ENCODE measurements around the gene CRHR1.
"Not testable (repeated sequence)": the region's sequence is repeated elsewhere in the genome, so short reads cannot be mapped to it uniquely, and the experiment has no call there.

The CRHR1 gene

GRCh38 chr17:45855691-45856336 lies 71.7 kb downstream of the CRHR1 start:
- Mint-ChIP-seq H3K27me3 (ENCODE audit: low read depth) (peaks cover 48% of the 10 kb centered on the region), H3K27ac (no peak overlapping the region), H3K36me3 (ENCODE audit: low read depth) (no peaks in the 10 kb centered on the region), H3K9me3 (peaks cover 3% of the 10 kb centered on the region), H3K4me1 (peaks cover 5% of the 10 kb centered on the region), H3K4me3 (no peak overlapping the region)
- TF ChIP-seq, protein P1, sequence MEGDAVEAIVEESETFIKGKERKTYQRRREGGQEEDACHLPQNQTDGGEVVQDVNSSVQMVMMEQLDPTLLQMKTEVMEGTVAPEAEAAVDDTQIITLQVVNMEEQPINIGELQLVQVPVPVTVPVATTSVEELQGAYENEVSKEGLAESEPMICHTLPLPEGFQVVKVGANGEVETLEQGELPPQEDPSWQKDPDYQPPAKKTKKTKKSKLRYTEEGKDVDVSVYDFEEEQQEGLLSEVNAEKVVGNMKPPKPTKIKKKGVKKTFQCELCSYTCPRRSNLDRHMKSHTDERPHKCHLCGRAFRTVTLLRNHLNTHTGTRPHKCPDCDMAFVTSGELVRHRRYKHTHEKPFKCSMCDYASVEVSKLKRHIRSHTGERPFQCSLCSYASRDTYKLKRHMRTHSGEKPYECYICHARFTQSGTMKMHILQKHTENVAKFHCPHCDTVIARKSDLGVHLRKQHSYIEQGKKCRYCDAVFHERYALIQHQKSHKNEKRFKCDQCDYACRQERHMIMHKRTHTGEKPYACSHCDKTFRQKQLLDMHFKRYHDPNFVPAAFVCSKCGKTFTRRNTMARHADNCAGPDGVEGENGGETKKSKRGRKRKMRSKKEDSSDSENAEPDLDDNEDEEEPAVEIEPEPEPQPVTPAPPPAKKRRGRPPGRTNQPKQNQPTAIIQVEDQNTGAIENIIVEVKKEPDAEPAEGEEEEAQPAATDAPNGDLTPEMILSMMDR (IDR thresholded peaks at IDR 0.05; ENCODE audit: unreplicated experiment in 3 of 3) = no peak

DNA sequence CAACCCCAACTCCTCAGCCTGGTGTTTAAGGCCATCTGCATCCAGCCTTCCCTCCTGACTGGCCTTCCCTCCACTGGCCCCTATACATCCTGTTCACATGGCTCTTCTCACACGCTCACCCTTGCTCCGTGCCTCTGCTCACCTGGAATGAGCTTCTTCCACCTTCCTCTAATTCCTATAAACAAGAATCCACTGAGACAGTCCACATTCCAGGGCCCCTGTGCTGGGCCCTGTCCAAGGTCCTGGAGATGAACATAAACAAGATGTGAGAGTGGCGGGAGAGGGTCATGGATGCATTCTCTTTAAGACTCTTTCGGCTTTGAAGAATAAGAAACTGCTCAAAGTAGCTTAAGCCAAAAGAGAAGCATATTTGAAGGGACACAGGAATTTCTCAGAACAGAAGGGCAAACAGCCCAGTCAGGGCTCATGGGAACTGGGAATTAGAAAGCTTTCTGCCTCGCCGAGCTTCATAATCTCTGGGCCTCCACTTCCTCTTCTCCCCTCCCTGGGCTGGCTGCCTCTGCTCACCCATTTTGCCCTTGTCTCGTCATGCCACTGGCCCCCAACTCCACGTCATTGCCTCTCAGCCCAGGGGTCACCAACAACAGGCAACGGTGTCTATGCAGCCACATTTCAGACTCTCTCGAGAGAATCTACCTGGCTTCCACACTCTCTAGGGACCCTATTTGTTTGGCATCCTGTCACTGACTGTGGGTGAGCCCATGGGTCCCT lies 74.0 kb downstream of the CRHR1 start:
- Mint-ChIP-seq H3K4me3 (no peak overlapping the region), H3K36me3 (ENCODE audit: low read depth) (no peaks in the 10 kb centered on the region), H3K27me3 (ENCODE audit: low read depth) (peaks cover 39% of the 10 kb centered on the region), H3K27ac (no peak overlapping the region), H3K4me1 (peaks cover 5% of the 10 kb centered on the region), H3K9me3 (peaks cover 3% of the 10 kb centered on the region)
- TF ChIP-seq, protein P1 (IDR thresholded peaks at IDR 0.05; ENCODE audit: unreplicated experiment in 3 of 3) = no peak

- Mint-ChIP-seq H3K36me3 (ENCODE audit: low read depth) (no peaks in the 10 kb centered on the region), H3K27ac (no peak overlapping the region)
Observed at GRCh38 chr17:45861165-45861564, 77.0 kb downstream of the CRHR1 start.

DNA sequence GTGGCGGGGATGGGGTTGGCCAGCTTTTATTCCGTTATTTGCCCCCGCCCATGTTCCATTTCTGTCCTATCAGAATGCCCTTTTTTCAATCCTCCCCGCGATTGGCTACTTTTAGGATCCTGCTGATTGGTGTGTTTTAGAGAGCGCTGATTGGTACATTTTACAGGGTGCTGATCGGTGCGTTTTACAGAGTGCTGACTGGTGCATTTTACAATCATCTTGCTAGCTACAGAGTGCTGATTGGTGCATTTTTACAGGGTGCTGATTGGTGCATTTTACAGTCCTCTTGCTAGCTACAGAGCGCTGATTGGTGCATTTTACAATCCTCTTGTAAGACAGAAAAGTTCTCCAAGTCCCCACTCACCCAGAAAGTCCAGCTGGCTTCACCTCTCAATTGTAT lies 78.0 kb downstream of the CRHR1 start:
- H3K9me3 Mint-ChIP-seq; H3K4me3 Mint-ChIP-seq; H3K36me3 Mint-ChIP-seq (ENCODE audit: low read depth); H3K27ac Mint-ChIP-seq; H3K4me1 Mint-ChIP-seq: not testable (repeated sequence)
- H3K27me3 Mint-ChIP-seq (ENCODE audit: low read depth) = peaks cover 42% of the 10 kb centered on the region

More at GRCh38 chr17:45861165-45861564, 77.0 kb downstream of the CRHR1 start:
- H3K4me1 Mint-ChIP-seq = peaks cover 5% of the 10 kb centered on the region
- no peak overlapping the region for H3K4me3 Mint-ChIP-seq
- TF ChIP-seq, protein P1 (IDR thresholded peaks at IDR 0.05; ENCODE audit: unreplicated experiment in 3 of 3) = no peak
- peaks cover 42% of the 10 kb centered on the region for H3K27me3 Mint-ChIP-seq (ENCODE audit: low read depth)
- H3K9me3 Mint-ChIP-seq = peaks cover 3% of the 10 kb centered on the region

DNA sequence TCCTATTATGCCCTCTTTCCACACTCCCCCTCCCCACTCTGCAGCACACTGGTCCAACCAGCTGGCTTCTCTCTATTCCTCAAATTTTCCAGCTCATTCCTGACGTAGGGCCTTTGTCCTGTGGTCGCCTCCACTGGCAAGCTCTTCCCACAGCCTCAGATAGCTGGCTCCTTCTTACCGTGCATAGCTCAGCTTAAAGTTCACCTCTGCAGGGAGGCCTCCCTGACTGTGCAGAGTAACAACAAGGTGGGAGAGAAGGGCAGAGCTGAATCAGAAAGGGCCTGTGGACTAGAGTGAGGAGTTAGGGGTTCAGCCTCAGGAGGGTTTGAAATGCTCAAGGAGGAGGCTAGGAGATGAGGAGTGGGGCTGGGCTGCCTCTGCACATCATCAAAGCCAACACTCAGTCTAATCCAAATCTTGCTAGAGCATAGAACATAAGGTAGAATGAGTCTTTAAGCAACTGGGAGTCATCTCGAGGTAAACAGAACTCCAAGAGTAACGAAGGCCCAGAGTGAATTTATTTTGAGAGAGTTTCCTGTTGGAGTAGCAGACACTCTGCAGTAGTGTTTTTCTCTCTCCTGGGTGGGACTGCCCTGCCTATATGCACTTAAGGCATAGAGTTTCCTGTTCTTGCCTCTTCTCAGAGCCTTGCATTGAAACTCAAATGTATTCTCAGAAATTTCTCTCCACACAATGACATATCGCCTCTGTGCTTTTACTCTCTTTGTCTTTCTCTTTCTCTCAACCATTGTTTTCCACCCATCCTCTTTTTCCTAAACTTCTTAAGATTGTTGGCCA lies 79.9 kb downstream of the CRHR1 start:
- no peaks in the 10 kb centered on the region for H3K36me3 Mint-ChIP-seq (ENCODE audit: low read depth)
- H3K9me3 Mint-ChIP-seq = no peaks in the 10 kb centered on the region
- no peak overlapping the region for H3K4me3 Mint-ChIP-seq
- H3K27me3 Mint-ChIP-seq (ENCODE audit: low read depth) = peaks cover 31% of the 10 kb centered on the region
- H3K4me1 Mint-ChIP-seq = no peaks in the 10 kb centered on the region
- TF ChIP-seq, protein P1 (IDR thresholded peaks at IDR 0.05; ENCODE audit: unreplicated experiment in 3 of 3) = no peak
- H3K27ac Mint-ChIP-seq = no peak overlapping the region

GRCh38 chr17:45867171-45867570 lies 83.1 kb downstream of the CRHR1 start:
- H3K27ac Mint-ChIP-seq = no peak overlapping the region
- H3K4me3 Mint-ChIP-seq = no peak overlapping the region

More at GRCh38 chr17:45867171-45867570, 83.1 kb downstream of the CRHR1 start:
- Mint-ChIP-seq H3K9me3 (no peaks in the 10 kb centered on the region), H3K36me3 (ENCODE audit: low read depth) (no peaks in the 10 kb centered on the region), H3K4me1 (peaks cover 7% of the 10 kb centered on the region), H3K27me3 (ENCODE audit: low read depth) (peaks cover 26% of the 10 kb centered on the region)
- TF ChIP-seq, protein P1 (IDR thresholded peaks at IDR 0.05; ENCODE audit: unreplicated experiment in 3 of 3) = no peak

All from nephron (organoid).